Measurements from ENCODE around the gene SFXN1. TPM values are rescaled to one million over a fixed set of nuclear protein-coding genes. Genes with fewer than 3 reads are reported as not detected.

The SFXN1 gene
- total and polyA plus RNA-seq, 2 donors (not counting 3 experiments of a cell fraction or from before 2014, with no cell fraction given), result 61.7 to 69.3 TPM

DNA sequence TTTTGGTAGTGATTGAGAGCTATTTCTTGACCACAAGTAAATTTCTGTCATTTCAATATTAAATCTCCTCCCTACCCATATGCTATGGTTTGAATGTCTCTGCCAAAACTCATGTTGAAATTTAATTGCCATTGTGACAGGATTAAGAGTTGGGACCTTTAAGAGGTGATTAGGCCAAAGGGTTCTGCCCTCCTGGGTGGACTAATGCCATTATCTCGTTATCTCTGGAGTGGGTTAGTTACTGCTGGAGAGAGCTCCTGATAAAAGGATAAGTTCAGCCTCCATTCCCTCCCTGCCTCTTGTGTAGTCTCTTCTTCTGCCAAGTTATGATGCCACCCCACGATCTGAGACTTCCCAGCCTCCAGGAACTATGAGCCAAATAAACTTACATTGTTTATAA lies 30.8 kb upstream of the SFXN1 start:
- no peaks in the 10 kb centered on the region for H3K4me1 ChIP-seq (ENCODE audit: control insufficient read depth, extremely low read depth, insufficient read depth, low read length)
- no peak overlapping the region for H3K4me3 ChIP-seq (replicated peaks in 1 of 3; ENCODE audit: insufficient read depth in 1 of 3, low read depth in 1 of 3, low read length in 3 of 3)
- H4K20me1 ChIP-seq (replicated peaks; ENCODE audit: control insufficient read depth, extremely low read depth, insufficient read depth, low read length), result no peaks in the 10 kb centered on the region
- H3K9me1 ChIP-seq (replicated peaks; ENCODE audit: control insufficient read depth, extremely low read depth, insufficient read depth, low read length), result no peaks in the 10 kb centered on the region
- H2AFZ ChIP-seq (ENCODE audit: low read depth, low read length), result no peak overlapping the region
- H3K27ac ChIP-seq (ENCODE audit: insufficient read depth, low read depth, low read length), result no peak overlapping the region
- intact Hi-C loops (cut with micrococcal nuclease) (no loop called here), dilution Hi-C loops (cut with MboI; ENCODE audit: extremely low pct_ligation_motif_present, low sequenced_read_pairs) (no loop called here)
- H3K9me3 ChIP-seq (replicated peaks; ENCODE audit: control insufficient read depth, insufficient read depth, low read length), result no peaks in the 10 kb centered on the region
- CTCF ChIA-PET, result interaction anchor here (2.5 kb wide), 1 partner anchor 16 kb away, joined by 16 read pairs; no protein-coding TSS in a partner anchor
- DNase-seq (ENCODE audit: low read depth, low spot score) (no peak), FAIRE-seq (no peak)
- H3K4me2 ChIP-seq (ENCODE audit: insufficient read depth, low read length), result no peak overlapping the region
- H3K9ac ChIP-seq (replicated peaks; ENCODE audit: extremely low read depth, insufficient read depth, low read length), result no peak overlapping the region
- TF ChIP-seq, protein P1, sequence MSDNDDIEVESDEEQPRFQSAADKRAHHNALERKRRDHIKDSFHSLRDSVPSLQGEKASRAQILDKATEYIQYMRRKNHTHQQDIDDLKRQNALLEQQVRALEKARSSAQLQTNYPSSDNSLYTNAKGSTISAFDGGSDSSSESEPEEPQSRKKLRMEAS (IDR thresholded peaks at IDR 0.05; ENCODE audit: insufficient read depth, insufficient read length), result no peak
- TF ChIP-seq JUN (IDR thresholded peaks at IDR 0.05; ENCODE audit: borderline replicate concordance, insufficient read depth, insufficient read length, low read depth), result no peak
- TF ChIP-seq POLR2AphosphoS5 (IDR thresholded peaks at IDR 0.05; ENCODE audit: insufficient read depth, low read depth, low read length), result no peak
- TF ChIP-seq FOS (IDR thresholded peaks at IDR 0.05; ENCODE audit: borderline replicate concordance, insufficient read depth, low read length), result no peak
- TF ChIP-seq, protein P2, sequence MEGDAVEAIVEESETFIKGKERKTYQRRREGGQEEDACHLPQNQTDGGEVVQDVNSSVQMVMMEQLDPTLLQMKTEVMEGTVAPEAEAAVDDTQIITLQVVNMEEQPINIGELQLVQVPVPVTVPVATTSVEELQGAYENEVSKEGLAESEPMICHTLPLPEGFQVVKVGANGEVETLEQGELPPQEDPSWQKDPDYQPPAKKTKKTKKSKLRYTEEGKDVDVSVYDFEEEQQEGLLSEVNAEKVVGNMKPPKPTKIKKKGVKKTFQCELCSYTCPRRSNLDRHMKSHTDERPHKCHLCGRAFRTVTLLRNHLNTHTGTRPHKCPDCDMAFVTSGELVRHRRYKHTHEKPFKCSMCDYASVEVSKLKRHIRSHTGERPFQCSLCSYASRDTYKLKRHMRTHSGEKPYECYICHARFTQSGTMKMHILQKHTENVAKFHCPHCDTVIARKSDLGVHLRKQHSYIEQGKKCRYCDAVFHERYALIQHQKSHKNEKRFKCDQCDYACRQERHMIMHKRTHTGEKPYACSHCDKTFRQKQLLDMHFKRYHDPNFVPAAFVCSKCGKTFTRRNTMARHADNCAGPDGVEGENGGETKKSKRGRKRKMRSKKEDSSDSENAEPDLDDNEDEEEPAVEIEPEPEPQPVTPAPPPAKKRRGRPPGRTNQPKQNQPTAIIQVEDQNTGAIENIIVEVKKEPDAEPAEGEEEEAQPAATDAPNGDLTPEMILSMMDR (IDR thresholded peaks at IDR 0.05; ENCODE audit: extremely low read depth in 1 of 2, insufficient read depth in 1 of 2, low read depth in 1 of 2, low read length in 2 of 2), result no peak
- no peak for TF ChIP-seq GATA2 (IDR thresholded peaks at IDR 0.05; ENCODE audit: insufficient read depth, insufficient read length, low read depth, low read length)
- TF ChIP-seq EZH2 (IDR thresholded peaks at IDR 0.05; ENCODE audit: borderline replicate concordance, low read depth, low read length, severe bottlenecking), result no peak
- no peak for TF ChIP-seq MYC (IDR thresholded peaks at IDR 0.05; ENCODE audit: low read depth, low read length)
- TF ChIP-seq POLR2A (IDR thresholded peaks at IDR 0.05; ENCODE audit: low read depth, low read length), result no peak
- no peaks in the 10 kb centered on the region for H3K79me2 ChIP-seq (ENCODE audit: control insufficient read depth, insufficient read depth, low read length)
- POLR2A ChIA-PET, result no interaction called here
- no peaks in the 10 kb centered on the region for H3K36me3 ChIP-seq (ENCODE audit: control insufficient read depth in 2 of 2, extremely low read depth in 1 of 2, insufficient read depth in 2 of 2, low read length in 2 of 2)
- H3K27me3 ChIP-seq (ENCODE audit: control insufficient read depth in 2 of 2, insufficient read depth in 2 of 2, low read length in 2 of 2), result peaks cover 5 to 8% of the 10 kb centered on the region in 2 experiments
- BruUV-seq (replicated peaks), result no TSS peak
